ENCODE measurements around the gene DAPK1.

DNA sequence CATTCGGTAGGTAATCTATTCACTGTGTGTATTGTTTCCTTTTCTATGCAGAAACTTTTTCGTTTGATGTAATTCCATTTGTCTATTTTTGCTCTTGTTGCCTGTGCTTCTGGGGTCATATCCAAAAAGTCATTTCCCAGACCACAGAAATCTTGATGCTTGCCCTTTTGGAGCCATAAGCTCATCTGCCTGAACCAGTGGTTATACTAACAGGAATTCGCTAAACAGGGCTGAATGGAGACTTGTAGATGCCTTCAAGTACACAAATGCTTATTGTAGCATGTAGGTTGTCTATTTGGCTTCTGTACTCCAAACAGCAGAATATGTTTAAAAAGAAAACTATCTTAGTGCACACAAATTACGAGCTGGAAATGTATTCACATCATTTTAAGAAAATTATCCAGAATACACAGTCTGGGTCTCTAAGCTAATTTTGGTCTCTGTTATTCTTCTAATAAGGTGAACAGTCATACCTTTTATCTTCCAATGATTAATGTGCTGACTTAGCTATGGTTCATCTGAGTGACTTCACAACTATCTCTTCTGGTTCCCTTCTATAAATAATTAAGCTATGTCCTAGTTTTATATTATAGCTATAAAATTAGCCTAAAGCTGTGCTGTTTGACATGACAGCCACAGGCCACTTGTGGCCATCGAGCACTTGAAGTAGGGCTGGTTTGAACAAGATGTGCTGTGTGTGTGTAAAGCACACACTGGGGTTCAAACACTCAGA, 87.6 kb downstream of the DAPK1 start:
- TF ChIP-seq CTCF (IDR thresholded peaks at IDR 0.05; ENCODE audit: insufficient read depth, low read depth, low read length) (no peak), EZH2 (IDR thresholded peaks at IDR 0.05; ENCODE audit: insufficient read depth, low read length) (no peak)
